Measurements from ENCODE around the gene SMIM10L1.

- TF ChIP-seq EZH2 (IDR thresholded peaks at IDR 0.05; ENCODE audit: borderline replicate concordance, insufficient read depth, low read depth, low read length, poor library complexity, severe bottlenecking) (no peak), CTCF (IDR thresholded peaks at IDR 0.05) (no peak)
These were observed at the start of gene SMIM10L1 for GRCh38 chr12:11171145-11171968.

All from B cell (primary cell).